Measurements from ENCODE around the gene MTCH2. TPM values are rescaled to one million over a fixed set of nuclear protein-coding genes. Genes with fewer than 3 reads are reported as not detected.

MTCH2 gene
- total and polyA plus RNA-seq, 2 donors (not counting 1 experiment from before 2014, with no cell fraction given), result 64.4 to 169 TPM

DNA sequence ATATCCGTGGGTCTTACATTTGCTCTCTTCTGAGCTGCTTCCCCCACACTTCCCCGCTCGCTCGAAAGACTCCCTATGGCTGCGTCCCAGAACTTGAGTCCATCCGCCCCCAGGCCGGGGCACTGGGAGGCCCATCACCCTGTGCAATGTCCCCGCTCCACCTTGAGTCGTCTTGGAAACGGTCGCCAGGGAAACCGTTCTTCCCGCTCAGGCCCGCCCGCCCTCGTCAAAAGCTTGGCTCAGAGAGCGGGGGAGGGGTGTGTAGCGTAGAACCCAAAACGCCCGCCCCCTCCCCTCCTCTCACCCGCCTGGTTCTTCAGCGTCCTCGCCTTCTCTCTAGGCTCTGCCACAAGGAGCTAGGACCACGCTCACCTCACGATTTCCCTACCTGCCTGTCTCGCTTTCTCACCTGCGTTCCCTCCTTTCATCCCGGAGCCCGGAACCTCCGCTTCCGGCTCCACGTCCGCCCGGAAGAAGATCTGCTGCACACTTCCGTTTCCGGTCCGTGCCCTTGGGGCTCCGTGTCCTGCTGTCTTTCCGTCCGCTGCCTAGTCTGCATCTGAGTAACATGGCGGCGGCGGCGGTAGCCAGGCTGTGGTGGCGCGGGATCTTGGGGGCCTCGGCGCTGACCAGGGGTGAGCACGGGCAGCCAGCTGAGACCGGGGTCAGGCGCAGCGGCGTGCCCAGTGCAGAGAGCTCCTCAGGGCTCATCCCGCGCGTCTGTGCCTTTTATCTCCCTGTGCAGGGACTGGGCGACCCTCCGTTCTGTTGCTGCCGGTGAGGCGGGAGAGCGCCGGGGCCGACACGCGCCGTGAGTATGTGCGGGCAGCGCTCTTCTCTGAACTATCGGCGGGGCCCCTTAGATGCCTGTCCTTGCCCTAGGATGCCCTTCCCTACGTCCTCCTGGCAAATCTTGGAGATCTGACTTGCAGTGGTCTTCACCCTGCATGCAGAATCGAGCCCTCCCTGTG is 63.5 kb downstream of the MTCH2 start, which contains the start of the genes KBTBD4 and NDUFS3:
Gene KBTBD4 (minus strand): TSS at position 447 of the 971 bp plus-strand sequence. CDS start 19 bp downstream, at position 428.
Gene NDUFS3 (plus strand): TSS at position 551 of the 971 bp plus-strand sequence. CDS start 18 bp downstream, at position 569.
- Histone ChIP-seq H3K36me3 (ENCODE audit: control insufficient read depth, insufficient read depth, low read length) (peaks cover 23% of the 10 kb centered on the region), H3K4me1 (ENCODE audit: control insufficient read depth, extremely low read depth, insufficient read depth, low read length) (peaks cover 10% of the 10 kb centered on the region), H3K79me2 (ENCODE audit: control insufficient read depth, insufficient read depth, low read length) (peaks cover 36% of the 10 kb centered on the region), H3K9me3 (ENCODE audit: control insufficient read depth, insufficient read depth, low read depth, low read length) (no peaks in the 10 kb centered on the region), H4K20me1 (ENCODE audit: control insufficient read depth, extremely low read depth, insufficient read depth, low read length) (no peaks in the 10 kb centered on the region), H2AFZ (ENCODE audit: low read length) (peak within 1 kb of the TSS; percentile 97), H3K4me2 (ENCODE audit: extremely low read depth, insufficient read depth, low read length) (peak within 1 kb of the TSS; percentile 91), H3K4me3 (replicated peaks in 1 of 4; ENCODE audit: control extremely low read depth in 1 of 4, insufficient read depth in 1 of 4, low read depth in 3 of 4, low read length in 4 of 4) (peak within 1 kb of the TSS; percentile 96 to 100 (median 99)), H3K27ac (ENCODE audit: insufficient read depth, low read length) (peak within 1 kb of the TSS; percentile 93), H3K9ac (ENCODE audit: insufficient read depth, low read length) (peak within 1 kb of the TSS; percentile 90), H3K27me3 (ENCODE audit: control insufficient read depth, insufficient read depth, low read length) (no peaks in the 10 kb centered on the region)
- peak; percentile 90 to 93 for DNase-seq (ENCODE audit: low read depth in 2 of 2)
- TF ChIP-seq, protein P1, sequence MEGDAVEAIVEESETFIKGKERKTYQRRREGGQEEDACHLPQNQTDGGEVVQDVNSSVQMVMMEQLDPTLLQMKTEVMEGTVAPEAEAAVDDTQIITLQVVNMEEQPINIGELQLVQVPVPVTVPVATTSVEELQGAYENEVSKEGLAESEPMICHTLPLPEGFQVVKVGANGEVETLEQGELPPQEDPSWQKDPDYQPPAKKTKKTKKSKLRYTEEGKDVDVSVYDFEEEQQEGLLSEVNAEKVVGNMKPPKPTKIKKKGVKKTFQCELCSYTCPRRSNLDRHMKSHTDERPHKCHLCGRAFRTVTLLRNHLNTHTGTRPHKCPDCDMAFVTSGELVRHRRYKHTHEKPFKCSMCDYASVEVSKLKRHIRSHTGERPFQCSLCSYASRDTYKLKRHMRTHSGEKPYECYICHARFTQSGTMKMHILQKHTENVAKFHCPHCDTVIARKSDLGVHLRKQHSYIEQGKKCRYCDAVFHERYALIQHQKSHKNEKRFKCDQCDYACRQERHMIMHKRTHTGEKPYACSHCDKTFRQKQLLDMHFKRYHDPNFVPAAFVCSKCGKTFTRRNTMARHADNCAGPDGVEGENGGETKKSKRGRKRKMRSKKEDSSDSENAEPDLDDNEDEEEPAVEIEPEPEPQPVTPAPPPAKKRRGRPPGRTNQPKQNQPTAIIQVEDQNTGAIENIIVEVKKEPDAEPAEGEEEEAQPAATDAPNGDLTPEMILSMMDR (conservative IDR thresholded peaks at IDR 0.05 in 1 of 2, IDR thresholded peaks at IDR 0.05 in 1 of 2; ENCODE audit: low read depth in 1 of 2, low read length in 2 of 2), result no peak
- no peak for TF ChIP-seq EZH2 (IDR thresholded peaks at IDR 0.05; ENCODE audit: low read length, missing control alignments)

DNA sequence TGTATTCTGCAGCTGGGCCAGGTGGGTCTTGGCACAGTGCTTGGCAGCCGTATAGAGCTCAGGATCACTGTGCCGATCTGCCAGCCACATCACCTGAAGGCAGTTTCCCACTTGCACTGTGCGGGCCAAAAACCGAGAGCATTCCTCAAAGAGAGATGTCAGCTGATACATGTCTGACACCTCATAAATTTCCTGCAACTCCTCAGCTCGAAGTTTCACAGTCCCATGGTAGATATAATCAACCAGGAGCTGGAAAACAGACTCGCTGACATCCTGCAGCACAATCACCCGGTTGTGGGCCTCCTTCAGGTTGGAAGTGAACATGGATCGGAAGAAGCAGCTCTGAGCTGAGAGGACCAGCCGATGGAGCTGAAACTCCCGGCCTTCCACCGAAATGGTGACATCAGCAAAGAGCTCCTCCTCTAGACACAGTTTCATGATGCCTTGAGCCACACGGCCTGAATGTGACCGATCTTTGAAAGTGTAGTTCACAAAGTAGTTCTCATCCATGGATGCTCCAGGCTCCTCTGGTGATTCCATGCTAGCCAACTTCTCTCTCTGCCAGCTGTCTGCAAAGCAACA is 64.8 kb downstream of the MTCH2 start:
- Histone ChIP-seq H3K4me2 (ENCODE audit: extremely low read depth, insufficient read depth, low read length) (peak overlapping the region; percentile 91), H3K27ac (ENCODE audit: insufficient read depth, low read length) (peak overlapping the region; percentile 93), H4K20me1 (ENCODE audit: control insufficient read depth, extremely low read depth, insufficient read depth, low read length) (no peaks in the 10 kb centered on the region), H3K79me2 (ENCODE audit: control insufficient read depth, insufficient read depth, low read length) (peaks cover 43% of the 10 kb centered on the region), H3K9me3 (ENCODE audit: control insufficient read depth, insufficient read depth, low read depth, low read length) (no peaks in the 10 kb centered on the region), H2AFZ (ENCODE audit: low read length) (no peak overlapping the region), H3K36me3 (ENCODE audit: control insufficient read depth, insufficient read depth, low read length) (peaks cover 19% of the 10 kb centered on the region), H3K4me1 (ENCODE audit: control insufficient read depth, extremely low read depth, insufficient read depth, low read length) (peaks cover 18% of the 10 kb centered on the region), H3K27me3 (ENCODE audit: control insufficient read depth, insufficient read depth, low read length) (no peaks in the 10 kb centered on the region), H3K9ac (ENCODE audit: insufficient read depth, low read length) (no peak overlapping the region), H3K4me3 (replicated peaks in 1 of 4; ENCODE audit: control extremely low read depth in 1 of 4, insufficient read depth in 1 of 4, low read depth in 3 of 4, low read length in 4 of 4) (peak overlapping the region; percentile 96 to 100 (median 99))
- DNase-seq (ENCODE audit: low read depth in 2 of 2), result no peak
- TF ChIP-seq, protein P1 (conservative IDR thresholded peaks at IDR 0.05 in 1 of 2, IDR thresholded peaks at IDR 0.05 in 1 of 2; ENCODE audit: low read depth in 1 of 2, low read length in 2 of 2), result no peak

DNA sequence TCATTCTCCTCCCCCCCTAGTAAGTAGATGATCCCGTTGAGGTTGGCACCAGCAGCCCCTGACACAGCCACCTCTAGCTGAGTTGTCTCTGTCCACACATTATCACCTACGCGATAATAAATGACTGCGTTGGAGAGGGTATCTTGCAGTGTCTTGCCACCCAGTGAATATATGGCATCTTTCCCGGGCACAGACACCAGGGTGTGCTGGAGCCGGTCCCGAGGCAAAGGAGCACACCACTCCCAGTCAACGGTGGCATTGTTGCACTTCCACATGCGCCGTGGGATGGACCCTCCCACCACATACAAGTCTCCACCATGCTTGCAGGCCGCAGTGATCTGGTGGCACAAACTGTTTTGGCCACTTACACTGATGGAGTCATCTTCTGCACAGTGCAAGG is 69.0 kb downstream of the MTCH2 start:
- Histone ChIP-seq H4K20me1 (ENCODE audit: control insufficient read depth, extremely low read depth, insufficient read depth, low read length) (no peaks in the 10 kb centered on the region), H3K9ac (ENCODE audit: insufficient read depth, low read length) (no peak overlapping the region), H3K4me3 (replicated peaks in 1 of 4; ENCODE audit: control extremely low read depth in 1 of 4, insufficient read depth in 1 of 4, low read depth in 3 of 4, low read length in 4 of 4) (no peak overlapping the region), H2AFZ (ENCODE audit: low read length) (no peak overlapping the region), H3K36me3 (ENCODE audit: control insufficient read depth, insufficient read depth, low read length) (peaks cover 16% of the 10 kb centered on the region), H3K4me1 (ENCODE audit: control insufficient read depth, extremely low read depth, insufficient read depth, low read length) (peaks cover 24% of the 10 kb centered on the region), H3K79me2 (ENCODE audit: control insufficient read depth, insufficient read depth, low read length) (peaks cover 26% of the 10 kb centered on the region), H3K27me3 (ENCODE audit: control insufficient read depth, insufficient read depth, low read length) (no peaks in the 10 kb centered on the region), H3K4me2 (ENCODE audit: extremely low read depth, insufficient read depth, low read length) (no peak overlapping the region), H3K27ac (ENCODE audit: insufficient read depth, low read length) (no peak overlapping the region), H3K9me3 (ENCODE audit: control insufficient read depth, insufficient read depth, low read depth, low read length) (no peaks in the 10 kb centered on the region)
- TF ChIP-seq, protein P1 (conservative IDR thresholded peaks at IDR 0.05 in 1 of 2, IDR thresholded peaks at IDR 0.05 in 1 of 2; ENCODE audit: low read depth in 1 of 2, low read length in 2 of 2), result no peak
- no peak for TF ChIP-seq EZH2 (IDR thresholded peaks at IDR 0.05; ENCODE audit: low read length, missing control alignments)
- no peak for DNase-seq (ENCODE audit: low read depth in 2 of 2)
